ENCODE measurements around the gene GPI.

- TF ChIP-seq EZH2 (IDR thresholded peaks at IDR 0.05; ENCODE audit: low read length, unreplicated experiment) (no peak), CTCF (conservative IDR thresholded peaks at IDR 0.05; ENCODE audit: low read depth, low read length) (no peak), EZH2phosphoT487 (IDR thresholded peaks at IDR 0.05; ENCODE audit: borderline replicate concordance, low read length) (no peak)
Measured at GRCh38 chr19:34319230-34319585, 45.8 kb upstream of the GPI start.

Measured in PC-3 (cell line).